Measurements from ENCODE around the gene HYAL4.
"Not testable (repeated sequence)": the region's sequence is repeated elsewhere in the genome, so short reads cannot be mapped to it uniquely, and the experiment has no call there.

Gene HYAL4

DNA sequence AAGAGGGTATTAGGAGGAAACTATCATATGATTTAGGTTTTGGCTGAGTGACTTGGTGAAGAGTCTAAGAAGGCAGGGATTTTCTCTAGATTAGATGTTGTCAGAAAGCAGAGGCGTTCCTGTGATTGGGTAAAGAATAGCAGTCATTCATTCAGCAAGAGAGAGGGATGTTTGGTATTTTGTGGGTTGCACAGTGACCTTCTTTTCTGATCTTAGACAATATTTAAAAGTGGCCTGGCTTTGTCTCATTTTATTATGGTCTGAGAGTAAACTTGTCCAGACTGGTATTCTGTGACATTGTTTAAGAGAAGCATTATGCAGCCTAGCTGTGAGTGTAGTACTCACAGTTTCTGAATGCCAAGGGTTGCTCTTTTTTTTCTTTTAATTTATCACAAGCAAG is 18.5 kb downstream of the HYAL4 start:
- peaks cover 9% of the 10 kb centered on the region for H3K9me3 Mint-ChIP-seq
- no peaks in the 10 kb centered on the region for H3K36me3 Mint-ChIP-seq (ENCODE audit: low read depth)
- intact Hi-C loops (cut with micrococcal nuclease), result no loop called here
- H3K4me3 Mint-ChIP-seq, result no peak overlapping the region
- peaks cover 3% of the 10 kb centered on the region for H3K27me3 Mint-ChIP-seq
- no peak overlapping the region for H3K27ac Mint-ChIP-seq
- H3K4me1 Mint-ChIP-seq (ENCODE audit: low read depth), result peaks cover 32% of the 10 kb centered on the region

DNA sequence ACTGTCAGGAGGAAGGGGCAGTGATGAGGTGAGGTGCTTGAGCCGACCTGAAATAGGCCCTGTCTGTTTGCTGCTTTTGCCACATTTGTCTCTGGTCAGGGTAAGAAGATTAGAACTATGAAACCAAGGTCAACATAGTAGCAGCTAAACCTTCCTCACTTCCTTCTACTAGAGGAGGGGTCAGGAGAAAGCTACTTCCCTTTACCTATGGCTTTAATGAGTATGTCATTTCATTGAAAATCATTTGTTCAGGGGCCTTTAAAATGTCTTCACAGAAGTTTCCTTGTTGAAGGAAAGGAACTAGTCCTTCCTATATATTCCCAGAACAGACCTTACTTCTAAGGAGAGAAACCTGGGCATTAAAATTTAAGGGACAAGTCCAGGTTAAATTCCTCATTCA is 19.0 kb downstream of the HYAL4 start:
- peaks cover 3% of the 10 kb centered on the region for H3K27me3 Mint-ChIP-seq
- intact Hi-C loops (cut with micrococcal nuclease), result loop anchor here (2.0 kb wide), 2 partner anchors 65 to 181 kb away; no protein-coding TSS in a partner anchor
- no peak overlapping the region for H3K4me3 Mint-ChIP-seq

DNA sequence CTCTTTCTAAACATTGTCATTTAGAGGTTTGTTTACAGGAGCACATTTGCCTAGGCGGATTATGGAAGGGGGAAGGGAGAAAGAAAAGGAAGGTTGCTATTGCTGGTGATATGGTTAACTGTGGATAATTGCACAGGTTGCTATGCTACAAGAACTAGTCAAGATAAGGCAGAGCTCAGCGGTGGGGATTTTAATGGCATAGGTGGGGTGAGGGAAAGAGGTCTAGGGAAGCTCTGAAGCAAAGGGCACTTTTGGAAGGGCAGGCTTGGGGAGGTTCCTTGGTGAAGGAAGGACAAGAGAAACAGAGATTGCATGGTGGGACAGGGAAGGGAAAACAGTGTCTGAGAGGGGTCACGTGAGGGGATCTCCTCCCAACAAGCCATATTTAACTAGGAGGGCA is 19.5 kb downstream of the HYAL4 start:
- no peak overlapping the region for H3K4me3 Mint-ChIP-seq
- peaks cover 9% of the 10 kb centered on the region for H3K9me3 Mint-ChIP-seq
- intact Hi-C loops (cut with micrococcal nuclease), result loop anchor here (2.0 kb wide), 2 partner anchors 66 to 182 kb away; no protein-coding TSS in a partner anchor
- H3K27ac Mint-ChIP-seq, result no peak overlapping the region
- H3K4me1 Mint-ChIP-seq (ENCODE audit: low read depth), result peaks cover 32% of the 10 kb centered on the region
- peaks cover 3% of the 10 kb centered on the region for H3K27me3 Mint-ChIP-seq
- H3K36me3 Mint-ChIP-seq (ENCODE audit: low read depth), result no peaks in the 10 kb centered on the region

More for the DNA sequence above, 19.0 kb downstream of the HYAL4 start:
- peaks cover 9% of the 10 kb centered on the region for H3K9me3 Mint-ChIP-seq
- peaks cover 32% of the 10 kb centered on the region for H3K4me1 Mint-ChIP-seq (ENCODE audit: low read depth)
- no peak overlapping the region for H3K27ac Mint-ChIP-seq
- H3K36me3 Mint-ChIP-seq (ENCODE audit: low read depth), result no peaks in the 10 kb centered on the region

DNA sequence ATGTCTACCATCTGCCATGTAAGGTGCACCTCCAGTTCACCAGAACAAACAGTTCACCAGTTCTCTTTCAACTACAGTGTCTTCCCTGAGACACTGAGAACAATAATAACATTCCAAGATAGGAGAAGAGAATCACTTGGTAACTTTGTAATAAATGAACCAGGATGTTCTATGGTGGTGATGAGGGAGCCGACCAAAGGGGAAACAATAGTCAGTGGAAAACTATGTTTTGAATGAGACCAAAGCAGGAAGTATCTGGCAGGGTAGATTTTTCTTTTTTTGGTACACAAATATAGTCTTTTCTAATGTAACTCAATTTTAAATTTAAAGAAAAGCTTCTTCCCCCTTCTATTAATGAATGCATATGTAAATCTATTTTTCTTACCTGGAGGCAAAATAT is 20.0 kb downstream of the HYAL4 start:
- intact Hi-C loops (cut with micrococcal nuclease), result loop anchor here (2.0 to 5.0 kb wide), 3 partner anchors 66 to 288 kb away; no protein-coding TSS in a partner anchor
- Mint-ChIP-seq H3K4me3 (no peak overlapping the region), H3K4me1 (ENCODE audit: low read depth) (peaks cover 32% of the 10 kb centered on the region), H3K36me3 (ENCODE audit: low read depth) (no peaks in the 10 kb centered on the region), H3K9me3 (peaks cover 9% of the 10 kb centered on the region), H3K27me3 (peaks cover 3% of the 10 kb centered on the region), H3K27ac (no peak overlapping the region)

DNA sequence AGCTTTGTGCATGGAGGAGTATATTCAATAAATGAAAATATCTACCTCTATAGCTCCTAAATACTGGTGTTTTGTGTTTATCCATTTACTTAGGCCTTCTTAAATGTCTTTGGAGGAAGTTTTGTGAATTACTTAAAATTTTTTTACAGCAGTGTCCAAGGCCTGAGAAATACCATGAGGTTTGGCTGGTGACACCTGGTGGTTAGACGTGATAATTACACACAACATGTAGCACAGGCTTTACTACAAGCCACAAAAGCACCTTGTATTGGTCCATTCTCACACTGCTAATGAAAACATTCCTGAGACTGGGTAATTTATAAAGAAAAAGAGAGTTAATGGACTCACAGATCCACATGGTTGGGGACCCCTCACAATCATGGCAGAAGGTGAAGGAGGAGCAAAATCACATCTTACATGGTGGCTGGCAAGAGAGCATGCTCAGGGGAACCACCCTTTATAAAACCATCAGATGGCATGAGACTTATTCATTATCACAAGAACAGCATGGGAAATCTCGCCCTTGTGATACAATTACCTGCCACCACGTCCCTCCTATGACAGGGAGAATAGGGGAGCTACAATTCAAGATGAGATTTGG is 20.6 kb downstream of the HYAL4 start:
- intact Hi-C loops (cut with micrococcal nuclease), result loop anchor here (2.0 to 5.0 kb wide), 3 partner anchors 67 to 288 kb away; no protein-coding TSS in a partner anchor
- peaks cover 3% of the 10 kb centered on the region for H3K27me3 Mint-ChIP-seq
- no peaks in the 10 kb centered on the region for H3K36me3 Mint-ChIP-seq (ENCODE audit: low read depth)
- H3K27ac Mint-ChIP-seq, result peak overlapping the region; percentile 30
- peaks cover 32% of the 10 kb centered on the region for H3K4me1 Mint-ChIP-seq (ENCODE audit: low read depth)
- H3K9me3 Mint-ChIP-seq, result peaks cover 9% of the 10 kb centered on the region
- H3K4me3 Mint-ChIP-seq, result no peak overlapping the region

DNA sequence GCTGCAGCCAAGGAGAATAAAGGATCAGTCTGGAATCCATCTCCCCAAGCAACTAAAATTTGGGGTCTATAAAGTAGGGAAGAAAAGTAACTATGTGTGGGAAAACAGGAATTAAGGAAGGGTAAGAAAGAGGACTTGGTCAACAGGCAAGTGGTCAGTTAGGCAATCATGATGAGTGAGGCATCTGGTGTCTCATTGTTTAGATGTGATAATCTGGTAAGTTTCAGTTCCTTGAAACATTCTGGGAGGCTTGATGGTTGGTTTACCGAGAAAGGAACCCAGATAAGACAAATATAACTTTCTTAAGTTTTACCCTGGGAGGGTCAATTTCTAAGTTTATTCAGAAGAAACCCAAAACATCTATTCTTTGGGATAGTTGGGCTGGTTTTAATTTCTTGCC is 22.3 kb downstream of the HYAL4 start:
- H3K27ac Mint-ChIP-seq, result no peak overlapping the region
- H3K4me1 Mint-ChIP-seq (ENCODE audit: low read depth), result peaks cover 32% of the 10 kb centered on the region
- intact Hi-C loops (cut with micrococcal nuclease), result loop anchor here (5.0 kb wide), 1 partner anchor 290 kb away; no protein-coding TSS in a partner anchor

DNA sequence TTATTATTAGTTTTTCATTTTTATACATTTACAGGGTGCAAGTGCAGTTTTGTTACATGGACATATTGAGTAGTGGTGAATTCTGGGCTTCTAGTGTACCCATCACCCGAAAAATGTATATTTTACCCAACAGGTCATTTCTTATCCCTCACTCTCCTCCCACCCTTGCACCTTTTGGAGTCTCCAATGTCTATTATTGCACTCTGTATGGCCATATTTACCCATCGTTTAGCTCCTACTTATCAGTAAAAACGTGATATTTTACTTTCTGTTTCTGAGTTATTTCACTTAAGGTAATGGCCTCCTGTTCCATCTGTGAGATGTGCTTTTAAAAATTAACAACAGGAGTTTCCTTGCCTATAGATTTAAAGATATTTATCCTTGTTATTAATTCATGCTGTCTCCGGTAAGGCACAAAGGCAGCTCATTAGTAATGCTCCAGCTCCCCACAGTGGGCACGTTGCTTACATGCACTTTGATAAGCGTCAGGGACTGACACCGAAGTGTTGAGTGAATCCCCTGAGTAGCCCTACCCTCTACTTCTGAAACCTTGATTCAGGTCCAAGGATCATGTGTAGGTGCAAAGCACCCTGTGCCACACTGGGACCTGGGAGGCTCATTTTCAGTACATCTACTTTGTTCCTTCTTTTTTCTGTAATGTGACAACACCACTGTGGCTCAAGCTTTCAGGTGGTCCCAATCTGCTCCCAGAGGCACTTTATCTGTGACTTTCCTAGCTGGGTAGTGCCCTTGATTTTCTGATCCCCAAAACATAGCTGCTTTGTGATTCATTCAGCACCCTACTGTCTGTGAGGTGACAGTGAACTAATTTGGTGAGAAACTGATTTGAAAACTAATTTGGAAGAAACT is 27.3 kb downstream of the HYAL4 start:
- no peak overlapping the region for H3K27ac Mint-ChIP-seq
- peaks cover 2% of the 10 kb centered on the region for H3K4me1 Mint-ChIP-seq (ENCODE audit: low read depth)
- intact Hi-C loops (cut with micrococcal nuclease), result loop anchor here (2.0 to 5.0 kb wide), 3 partner anchors 73 to 380 kb away; no protein-coding TSS in a partner anchor
- no peak overlapping the region for H3K4me3 Mint-ChIP-seq
- H3K27me3 Mint-ChIP-seq, result peaks cover 10% of the 10 kb centered on the region
- H3K9me3 Mint-ChIP-seq, result peaks cover 3% of the 10 kb centered on the region
- H3K36me3 Mint-ChIP-seq (ENCODE audit: low read depth), result no peaks in the 10 kb centered on the region

More for the DNA sequence above, 22.3 kb downstream of the HYAL4 start:
- Mint-ChIP-seq H3K9me3 (peaks cover 9% of the 10 kb centered on the region), H3K27me3 (peaks cover 9% of the 10 kb centered on the region), H3K36me3 (ENCODE audit: low read depth) (no peaks in the 10 kb centered on the region), H3K4me3 (no peak overlapping the region)

DNA sequence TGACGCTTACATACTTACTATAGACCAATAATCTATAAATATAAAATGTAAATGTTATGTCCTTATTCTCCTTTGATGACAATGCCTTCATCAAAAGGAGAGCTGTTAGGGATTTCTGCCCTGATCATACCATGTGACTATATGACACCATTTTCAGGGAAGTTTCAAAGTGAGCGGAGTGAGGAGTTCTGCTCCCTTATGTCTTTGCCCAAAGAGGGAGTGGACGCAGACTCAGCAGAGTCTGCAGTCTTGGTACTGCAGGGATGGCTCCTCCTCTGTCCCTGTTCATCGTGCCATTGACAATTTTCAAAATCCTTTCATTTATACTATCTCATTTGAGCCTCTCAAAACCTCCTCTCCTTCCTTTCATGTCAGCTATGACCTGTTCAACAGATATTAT is 27.9 kb downstream of the HYAL4 start:
- no peaks in the 10 kb centered on the region for H3K36me3 Mint-ChIP-seq (ENCODE audit: low read depth)
- no peaks in the 10 kb centered on the region for H3K4me1 Mint-ChIP-seq (ENCODE audit: low read depth)
- H3K9me3 Mint-ChIP-seq, result no peaks in the 10 kb centered on the region
- no peak overlapping the region for H3K4me3 Mint-ChIP-seq
- intact Hi-C loops (cut with micrococcal nuclease), result loop anchor here (2.0 to 5.0 kb wide), 3 partner anchors 74 to 381 kb away; no protein-coding TSS in a partner anchor
- no peak overlapping the region for H3K27ac Mint-ChIP-seq
- peaks cover 10% of the 10 kb centered on the region for H3K27me3 Mint-ChIP-seq

DNA sequence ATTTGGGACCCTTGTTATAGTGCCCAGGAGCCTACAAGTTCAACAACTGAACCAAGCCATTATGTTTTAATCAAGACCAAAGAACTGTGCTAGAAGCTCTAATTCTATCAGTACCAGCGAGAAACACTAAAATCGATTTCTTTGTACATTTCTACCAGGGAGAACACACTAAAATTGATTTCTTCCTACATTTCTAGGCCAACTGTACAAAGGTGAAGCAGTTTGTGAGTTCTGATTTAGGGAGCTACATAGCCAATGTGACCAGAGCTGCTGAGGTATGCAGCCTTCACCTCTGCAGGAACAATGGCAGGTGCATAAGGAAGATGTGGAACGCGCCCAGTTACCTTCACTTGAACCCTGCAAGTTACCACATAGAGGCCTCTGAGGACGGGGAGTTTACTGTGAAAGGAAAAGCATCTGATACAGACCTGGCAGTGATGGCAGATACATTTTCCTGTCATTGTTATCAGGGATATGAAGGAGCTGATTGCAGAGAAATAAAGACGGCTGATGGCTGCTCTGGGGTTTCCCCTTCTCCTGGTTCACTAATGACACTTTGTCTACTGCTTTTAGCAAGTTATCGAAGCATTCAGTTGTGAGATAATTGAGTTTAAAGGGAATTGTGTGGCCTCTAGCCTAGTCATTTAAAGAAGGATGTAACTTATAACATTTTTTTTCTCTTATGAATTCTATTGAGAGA is 31.7 kb downstream of the HYAL4 start:
- no peaks in the 10 kb centered on the region for H3K36me3 Mint-ChIP-seq (ENCODE audit: low read depth)

DNA sequence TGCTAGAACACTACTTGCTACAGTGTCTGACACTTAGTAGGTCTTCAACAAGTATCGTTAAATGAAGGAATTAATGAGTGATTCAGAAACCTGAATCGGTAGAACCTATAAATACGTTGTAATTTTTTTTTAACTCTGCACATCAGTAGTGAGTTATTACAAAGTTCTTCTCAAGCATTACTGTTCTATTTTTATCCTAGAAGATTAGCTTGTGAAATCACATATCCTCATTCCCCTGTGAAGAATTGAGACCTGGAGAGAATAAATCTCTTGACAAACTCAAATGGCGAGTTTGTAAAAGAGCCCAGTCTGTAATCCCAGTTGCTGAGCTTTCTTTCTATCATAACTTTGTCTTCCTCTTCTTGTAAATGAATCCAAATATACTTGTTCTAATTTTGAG is 34.7 kb downstream of the HYAL4 start:
- intact Hi-C loops (cut with micrococcal nuclease), result no loop called here
- no peaks in the 10 kb centered on the region for H3K36me3 Mint-ChIP-seq (ENCODE audit: low read depth)

More for the DNA sequence above, 31.7 kb downstream of the HYAL4 start:
- H3K27me3 Mint-ChIP-seq, result peaks cover 7% of the 10 kb centered on the region
- no peaks in the 10 kb centered on the region for H3K4me1 Mint-ChIP-seq (ENCODE audit: low read depth)
- no peaks in the 10 kb centered on the region for H3K9me3 Mint-ChIP-seq
- intact Hi-C loops (cut with micrococcal nuclease), result no loop called here
- no peak overlapping the region for H3K27ac Mint-ChIP-seq
- H3K4me3 Mint-ChIP-seq, result no peak overlapping the region

DNA sequence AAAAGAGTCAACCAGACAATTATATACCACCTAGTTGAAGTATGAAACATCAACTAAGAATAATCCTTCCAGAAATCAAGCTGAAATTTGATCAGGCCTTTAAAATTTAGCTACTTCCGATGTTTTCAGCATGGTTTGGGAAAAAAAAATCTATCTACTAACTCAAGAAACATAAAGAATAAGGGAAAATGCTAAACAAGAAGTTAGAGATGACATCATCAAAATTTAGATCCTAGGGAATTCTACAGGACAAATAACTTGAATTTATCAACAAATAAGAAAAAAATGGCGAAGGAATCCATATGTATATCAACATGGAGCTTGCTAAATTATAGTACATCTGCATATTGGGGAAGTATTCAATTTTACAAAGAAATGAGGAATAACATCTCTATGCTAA is 36.3 kb downstream of the HYAL4 start:
- intact Hi-C loops (cut with micrococcal nuclease), result no loop called here
- no peaks in the 10 kb centered on the region for H3K9me3 Mint-ChIP-seq
- H3K4me3 Mint-ChIP-seq, result no peak overlapping the region
- no peaks in the 10 kb centered on the region for H3K36me3 Mint-ChIP-seq (ENCODE audit: low read depth)
- H3K4me1 Mint-ChIP-seq (ENCODE audit: low read depth), result no peaks in the 10 kb centered on the region
- H3K27ac Mint-ChIP-seq, result no peak overlapping the region
- peaks cover 5% of the 10 kb centered on the region for H3K27me3 Mint-ChIP-seq

More for the DNA sequence above, 34.7 kb downstream of the HYAL4 start:
- H3K9me3 Mint-ChIP-seq, result no peaks in the 10 kb centered on the region
- peaks cover 3% of the 10 kb centered on the region for H3K27me3 Mint-ChIP-seq
- H3K27ac Mint-ChIP-seq, result no peak overlapping the region
- H3K4me3 Mint-ChIP-seq, result no peak overlapping the region
- no peaks in the 10 kb centered on the region for H3K4me1 Mint-ChIP-seq (ENCODE audit: low read depth)

DNA sequence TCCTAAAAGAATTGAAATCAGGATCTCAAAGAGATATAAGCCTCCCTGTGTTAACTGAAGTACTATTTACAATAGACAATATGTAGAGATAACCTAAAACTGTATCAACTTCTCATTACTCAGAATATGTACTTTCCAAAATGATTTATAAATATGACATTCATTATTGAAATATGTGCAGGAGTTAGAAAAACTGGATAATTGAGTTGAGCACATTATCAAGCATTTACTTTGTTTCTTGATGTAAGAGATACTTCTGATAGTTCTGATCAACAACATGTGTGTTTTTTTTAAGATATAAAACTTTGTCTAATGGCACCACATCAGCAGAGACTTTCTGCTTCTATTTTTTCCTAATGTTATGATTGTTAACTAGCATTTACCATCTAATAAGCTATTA is 38.2 kb downstream of the HYAL4 start:
- Mint-ChIP-seq H3K9me3 (no peaks in the 10 kb centered on the region), H3K27me3 (peaks cover 5% of the 10 kb centered on the region)
- intact Hi-C loops (cut with micrococcal nuclease), result no loop called here

DNA sequence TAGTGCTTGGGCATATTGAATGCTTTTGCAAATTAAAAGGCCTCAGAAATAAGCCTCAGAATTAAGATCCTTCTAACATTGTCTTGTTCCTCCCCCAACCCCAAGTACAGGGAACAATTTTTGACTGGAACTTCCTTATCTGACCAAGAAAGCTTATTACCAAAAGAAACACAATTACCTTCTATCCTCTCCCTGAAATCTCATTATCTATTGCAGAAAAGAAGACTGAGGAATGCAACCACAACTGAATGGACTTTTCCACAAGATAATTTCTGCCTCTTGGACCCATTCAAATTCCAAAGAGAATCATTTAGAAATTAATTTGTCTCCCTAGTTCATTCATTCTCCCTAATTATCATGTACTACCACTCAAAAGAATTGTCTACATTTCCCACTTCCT is 43.2 kb downstream of the HYAL4 start:
- no peak overlapping the region for H3K27ac Mint-ChIP-seq
- no peaks in the 10 kb centered on the region for H3K36me3 Mint-ChIP-seq (ENCODE audit: low read depth)
- no peaks in the 10 kb centered on the region for H3K9me3 Mint-ChIP-seq
- H3K4me3 Mint-ChIP-seq, result no peak overlapping the region
- intact Hi-C loops (cut with micrococcal nuclease), result no loop called here
- H3K4me1 Mint-ChIP-seq (ENCODE audit: low read depth), result no peaks in the 10 kb centered on the region
- H3K27me3 Mint-ChIP-seq, result peaks cover 2% of the 10 kb centered on the region

More for the DNA sequence above, 38.2 kb downstream of the HYAL4 start:
- Mint-ChIP-seq H3K36me3 (ENCODE audit: low read depth) (no peaks in the 10 kb centered on the region), H3K4me1 (ENCODE audit: low read depth) (no peaks in the 10 kb centered on the region), H3K4me3 (no peak overlapping the region), H3K27ac (no peak overlapping the region)

DNA sequence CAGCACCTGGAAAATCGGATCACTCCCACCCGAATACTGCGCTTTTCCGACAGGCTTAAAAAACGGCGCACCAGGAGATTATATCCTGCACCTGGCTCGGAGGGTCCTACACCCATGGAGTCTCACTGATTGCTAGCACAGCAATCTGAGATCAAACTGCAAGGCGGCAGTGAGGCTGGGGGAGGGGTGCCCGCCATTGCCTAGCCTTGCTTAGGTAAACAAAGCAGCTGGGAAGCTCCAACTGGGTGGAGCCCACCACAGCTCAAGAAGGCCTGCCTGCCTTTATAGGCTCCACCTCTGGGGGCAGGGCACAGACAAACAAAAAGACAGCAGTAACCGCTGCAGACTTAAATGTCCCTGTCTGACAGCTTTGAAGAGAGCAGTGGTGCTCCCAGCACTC is 49.8 kb downstream of the HYAL4 start:
- H3K36me3 Mint-ChIP-seq (ENCODE audit: low read depth); H3K27me3 Mint-ChIP-seq; H3K4me1 Mint-ChIP-seq (ENCODE audit: low read depth); H3K4me3 Mint-ChIP-seq; H3K27ac Mint-ChIP-seq; intact Hi-C loops (cut with micrococcal nuclease): not testable (repeated sequence)
- peaks cover 39% of the 10 kb centered on the region for H3K9me3 Mint-ChIP-seq
